HEK293 (cell line): ENCODE data around the gene PHC3.

Source experiments
- CTCF ChIA-PET: fragments of 350-600 bp; formaldehyde crosslinking; extraction: SDS; loops from one replicate; lab custom pipeline; 2021; ENCODE audit warnings: antibody characterized with exemption; lab: Yijun Ruan, JAX
- POLR2A ChIA-PET: fragments of 300-600 bp; formaldehyde crosslinking; extraction: SDS; loops from one replicate; lab custom pipeline; 2020; ENCODE audit warnings: antibody characterized with exemption, inconsistent platforms; lab: Yijun Ruan, JAX
- H3K27ac ChIP-seq: fragments of 200-500 bp; sonication (Bioruptor generic); 2 replicates; pipeline ENCODE4 v1.5.1; 2014; ENCODE audit warnings: low read depth, low read length, control low read depth, inconsistent platforms; ENCODE audit errors: extremely low read depth
- H3K36me3 ChIP-seq, 2 experiments: fragments of 200-500 bp in 1 of 2; sonication (Bioruptor generic) in 1 of 2; 1 replicate in 1 of 2; 2 replicates in 1 of 2; pipeline ENCODE4 v1.5.1; 2014 to 2017; ENCODE audit warnings: inconsistent platforms in 2 of 2, low read length in 2 of 2; ENCODE audit not compliant: control insufficient read depth in 2 of 2, insufficient read depth in 1 of 2
- H3K4me1 ChIP-seq: fragments of 200-500 bp; sonication (Bioruptor generic); 2 replicates; pipeline ENCODE4 v1.5.1; 2014; ENCODE audit warnings: mild to moderate bottlenecking, low read length, inconsistent platforms; ENCODE audit not compliant: control insufficient read depth, insufficient read depth
- H3K4me3 ChIP-seq: 2 replicates; pipeline ENCODE4 v1.5.1; 2011; ENCODE audit warnings: low read depth, mild to moderate bottlenecking, control low read depth, low read length, moderate library complexity
- H3K9me3 ChIP-seq: fragments of 200-500 bp; sonication (Bioruptor generic); 2 replicates; pipeline ENCODE4 v1.5.1; 2014; ENCODE audit warnings: low read depth, low read length, inconsistent platforms; ENCODE audit not compliant: control insufficient read depth, insufficient read depth
- HOXC10 ChIP-seq: sonication (generic); formaldehyde crosslinking; IDR thresholded peaks from 2 replicates; pipeline ENCODE4 v1.8.1; 2023; ENCODE audit warnings: mild to moderate bottlenecking, missing genetic modification reagents
- PRDM1 ChIP-seq: fragments of 450-650 bp; formaldehyde crosslinking; IDR thresholded peaks from 2 replicates; pipeline ENCODE4; 2016; ENCODE audit warnings: missing biosample characterization, missing genetic modification characterization
- SCRT2 ChIP-seq: fragments of 450-650 bp; formaldehyde crosslinking; IDR thresholded peaks from 2 replicates; pipeline ENCODE4 v1.5.1; 2016; ENCODE audit warnings: missing biosample characterization, missing genetic modification characterization
- SP3 ChIP-seq: fragments of 450-650 bp; formaldehyde crosslinking; IDR thresholded peaks from 2 replicates; pipeline ENCODE4 v1.5.1; 2016; ENCODE audit warnings: missing biosample characterization, missing genetic modification characterization
- SP7 ChIP-seq: fragments of 450-650 bp; formaldehyde crosslinking; IDR thresholded peaks from 2 replicates; pipeline ENCODE4 v1.5.1; 2016; ENCODE audit warnings: missing biosample characterization, missing genetic modification characterization
- ZFP69B ChIP-seq: fragments of 450-650 bp; formaldehyde crosslinking; IDR thresholded peaks from 2 replicates; pipeline ENCODE4 v1.5.1; 2016; ENCODE audit warnings: missing biosample characterization, missing genetic modification characterization
- ZNF354C ChIP-seq: fragments of 450-650 bp; formaldehyde crosslinking; IDR thresholded peaks from 2 replicates; pipeline ENCODE4 v1.5.1; 2016; ENCODE audit warnings: missing biosample characterization, missing genetic modification characterization, low read depth, borderline replicate concordance
- ZNF416 ChIP-seq: fragments of 450-650 bp; formaldehyde crosslinking; IDR thresholded peaks from 2 replicates; pipeline ENCODE4 v1.5.1; 2016; ENCODE audit warnings: missing biosample characterization, missing genetic modification characterization
- ZNF660 ChIP-seq: fragments of 450-650 bp; IDR thresholded peaks from 2 replicates; pipeline ENCODE4 v1.5.1; 2018; ENCODE audit warnings: missing biosample characterization, mild to moderate bottlenecking, missing genetic modification characterization
- ZNF707 ChIP-seq: fragments of 450-650 bp; formaldehyde crosslinking; IDR thresholded peaks from 2 replicates; pipeline ENCODE4 v1.5.1; 2016; ENCODE audit warnings: missing biosample characterization, missing genetic modification characterization
- TF ChIP-seq, protein P1 (sequence below): fragments of 450-650 bp; formaldehyde crosslinking; IDR thresholded peaks from 2 replicates; pipeline ENCODE4 v1.5.1; 2017; ENCODE audit warnings: missing biosample characterization, missing genetic modification characterization
- TF ChIP-seq, protein P2 (sequence below): fragments of 450-650 bp; formaldehyde crosslinking; IDR thresholded peaks from 2 replicates; pipeline ENCODE4 v1.5.1; 2017; ENCODE audit warnings: missing biosample characterization, missing genetic modification characterization
- TF ChIP-seq, protein P3 (sequence below): fragments of 450-650 bp; formaldehyde crosslinking; IDR thresholded peaks from 2 replicates; pipeline ENCODE4 v1.5.1; 2016; ENCODE audit warnings: missing biosample characterization, missing genetic modification characterization
- TF ChIP-seq, protein P4 (sequence below): fragments of 450-650 bp; formaldehyde crosslinking; IDR thresholded peaks from 2 replicates; pipeline ENCODE4 v1.5.1; 2016; ENCODE audit warnings: missing biosample characterization, missing genetic modification characterization
- TF ChIP-seq, protein P5 (sequence below): fragments of 450-650 bp; formaldehyde crosslinking; IDR thresholded peaks from 2 replicates; pipeline ENCODE4 v1.5.1; 2016; ENCODE audit warnings: missing biosample characterization, missing genetic modification characterization
- TF ChIP-seq, protein P6 (sequence below): fragments of 450-650 bp; formaldehyde crosslinking; IDR thresholded peaks from 2 replicates; pipeline ENCODE4 v1.5.1; 2016; ENCODE audit warnings: missing biosample characterization, missing genetic modification characterization

The PHC3 gene

DNA sequence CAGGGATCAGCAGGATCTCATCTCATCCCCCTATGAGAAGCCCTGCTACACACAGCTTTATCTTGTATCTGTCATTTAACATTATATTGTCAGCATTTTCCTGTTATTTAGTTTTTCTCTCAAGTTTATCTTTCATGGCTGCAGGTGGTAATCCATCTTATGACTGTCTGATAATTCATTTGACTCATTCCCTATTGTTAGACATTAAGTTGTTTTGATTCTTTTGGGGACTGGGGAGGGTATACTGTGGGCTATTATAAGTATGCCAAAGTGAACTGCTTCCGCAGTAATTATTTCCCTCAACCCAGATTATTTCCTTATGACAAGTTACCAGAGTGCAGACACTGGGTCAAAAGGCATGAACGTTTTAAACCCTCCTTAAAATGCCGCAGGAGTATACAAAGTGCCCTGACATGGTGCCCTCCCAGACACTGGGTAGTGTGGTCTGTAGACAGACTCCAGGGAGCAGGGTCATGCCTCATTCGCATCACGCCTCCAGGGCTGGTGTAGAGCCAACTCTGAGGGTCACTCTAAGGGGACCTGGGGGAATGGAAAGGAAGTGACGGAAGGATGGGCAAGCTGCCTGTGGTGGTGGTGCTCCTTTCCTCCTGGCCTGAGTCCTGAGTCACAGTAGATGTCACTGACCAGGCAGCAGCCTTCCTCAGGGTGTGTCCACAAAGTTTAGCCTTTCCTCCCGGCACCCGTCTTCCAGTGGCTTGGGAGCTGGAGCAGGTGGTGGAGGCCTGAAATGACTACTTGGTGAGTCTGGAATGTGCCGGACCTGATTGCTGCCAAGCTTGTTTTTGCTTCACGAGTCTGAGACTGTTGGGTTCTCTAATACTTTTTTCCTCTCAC, 132.2 kb downstream of the PHC3 start:
- H3K36me3 ChIP-seq = no peaks in the 10 kb centered on the region
- TF ChIP-seq, protein P1, sequence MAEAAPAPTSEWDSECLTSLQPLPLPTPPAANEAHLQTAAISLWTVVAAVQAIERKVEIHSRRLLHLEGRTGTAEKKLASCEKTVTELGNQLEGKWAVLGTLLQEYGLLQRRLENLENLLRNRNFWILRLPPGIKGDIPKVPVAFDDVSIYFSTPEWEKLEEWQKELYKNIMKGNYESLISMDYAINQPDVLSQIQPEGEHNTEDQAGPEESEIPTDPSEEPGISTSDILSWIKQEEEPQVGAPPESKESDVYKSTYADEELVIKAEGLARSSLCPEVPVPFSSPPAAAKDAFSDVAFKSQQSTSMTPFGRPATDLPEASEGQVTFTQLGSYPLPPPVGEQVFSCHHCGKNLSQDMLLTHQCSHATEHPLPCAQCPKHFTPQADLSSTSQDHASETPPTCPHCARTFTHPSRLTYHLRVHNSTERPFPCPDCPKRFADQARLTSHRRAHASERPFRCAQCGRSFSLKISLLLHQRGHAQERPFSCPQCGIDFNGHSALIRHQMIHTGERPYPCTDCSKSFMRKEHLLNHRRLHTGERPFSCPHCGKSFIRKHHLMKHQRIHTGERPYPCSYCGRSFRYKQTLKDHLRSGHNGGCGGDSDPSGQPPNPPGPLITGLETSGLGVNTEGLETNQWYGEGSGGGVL (tag by site-specific recombination) = no peak
- TF ChIP-seq, protein P2, sequence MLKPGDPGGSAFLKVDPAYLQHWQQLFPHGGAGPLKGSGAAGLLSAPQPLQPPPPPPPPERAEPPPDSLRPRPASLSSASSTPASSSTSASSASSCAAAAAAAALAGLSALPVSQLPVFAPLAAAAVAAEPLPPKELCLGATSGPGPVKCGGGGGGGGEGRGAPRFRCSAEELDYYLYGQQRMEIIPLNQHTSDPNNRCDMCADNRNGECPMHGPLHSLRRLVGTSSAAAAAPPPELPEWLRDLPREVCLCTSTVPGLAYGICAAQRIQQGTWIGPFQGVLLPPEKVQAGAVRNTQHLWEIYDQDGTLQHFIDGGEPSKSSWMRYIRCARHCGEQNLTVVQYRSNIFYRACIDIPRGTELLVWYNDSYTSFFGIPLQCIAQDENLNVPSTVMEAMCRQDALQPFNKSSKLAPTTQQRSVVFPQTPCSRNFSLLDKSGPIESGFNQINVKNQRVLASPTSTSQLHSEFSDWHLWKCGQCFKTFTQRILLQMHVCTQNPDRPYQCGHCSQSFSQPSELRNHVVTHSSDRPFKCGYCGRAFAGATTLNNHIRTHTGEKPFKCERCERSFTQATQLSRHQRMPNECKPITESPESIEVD (tag by site-specific recombination) = peak; percentile 14; the same call in 1 of the 2 replicates
- H3K9me3 ChIP-seq = no peaks in the 10 kb centered on the region
- no peak overlapping the region for H3K4me3 ChIP-seq
- H3K27ac ChIP-seq = no peak overlapping the region
- peaks cover 3% of the 10 kb centered on the region; the same call in 1 of the 2 replicates for H3K4me1 ChIP-seq
- ChIA-PET POLR2A (interaction anchor here (0.7 kb wide), 1 partner anchor 29 kb away, joined by 3 read pairs; no protein-coding TSS in a partner anchor), CTCF (interaction anchor here (0.6 to 0.9 kb wide), 5 partner anchors 12 to 1423 kb away, joined by 3 to 4 read pairs (median 3); partner anchors contain the start of gene GPR160)

DNA sequence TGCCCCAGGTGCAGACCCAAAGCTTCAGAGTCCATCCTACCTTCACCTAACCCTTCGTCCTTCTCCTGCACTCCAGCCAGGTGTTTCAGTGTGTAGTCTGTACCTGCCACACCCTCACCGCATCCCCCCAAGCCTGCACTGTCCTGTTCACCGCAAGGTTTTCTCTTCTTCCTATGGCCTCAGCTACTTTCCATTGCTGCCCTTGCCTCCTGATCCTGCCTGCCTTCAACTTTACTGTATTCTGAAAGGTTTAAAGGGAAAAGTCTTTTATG, 134.5 kb downstream of the PHC3 start:
- no peak overlapping the region for H3K27ac ChIP-seq
- POLR2A ChIA-PET = no interaction called here

DNA sequence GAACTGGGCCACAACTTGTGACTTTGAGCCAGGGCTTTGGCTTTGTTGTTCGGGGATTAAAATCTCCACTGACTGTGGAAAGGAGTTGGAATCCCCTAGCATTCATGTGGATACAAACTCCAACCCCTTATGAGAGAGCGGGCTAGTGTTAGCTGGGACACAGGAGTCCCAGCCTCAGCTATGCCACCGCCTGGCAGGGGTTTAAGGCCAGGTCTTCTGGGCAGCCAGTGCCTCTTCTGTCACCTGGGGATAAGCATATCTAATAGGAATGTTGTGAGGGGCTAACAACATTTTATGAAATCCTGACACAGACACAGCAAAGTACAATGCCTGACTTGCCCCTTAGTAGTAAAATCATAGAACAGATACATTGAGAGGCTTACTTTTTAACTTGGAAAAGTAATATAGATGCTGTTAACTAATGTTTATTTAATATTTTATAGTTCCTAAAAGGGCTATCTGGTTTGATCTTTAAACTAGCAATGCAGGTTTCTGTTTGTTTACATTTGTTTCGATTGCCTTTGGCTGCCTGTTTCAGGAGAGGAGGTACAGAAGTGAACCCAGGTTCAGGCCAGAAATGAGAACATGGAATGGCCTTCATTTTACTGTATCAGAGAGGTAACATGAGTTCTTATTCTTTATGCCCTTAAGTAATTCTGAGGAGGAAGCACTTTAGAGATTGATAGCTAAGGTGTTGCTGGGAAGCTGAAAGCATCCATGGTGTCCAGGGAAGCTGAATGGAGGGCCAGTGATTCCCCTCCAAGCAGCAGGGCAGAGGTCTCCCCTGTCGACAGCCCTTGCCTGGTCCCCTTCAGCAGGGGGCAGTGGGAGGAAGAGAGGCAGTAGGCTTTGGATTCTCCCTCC, 135.0 kb downstream of the PHC3 start:
- Histone ChIP-seq H3K9me3 (no peaks in the 10 kb centered on the region), H3K27ac (no peak overlapping the region), H3K4me1 (peaks cover 3% of the 10 kb centered on the region; the same call in 1 of the 2 replicates), H3K4me3 (no peak overlapping the region), H3K36me3 (no peaks in the 10 kb centered on the region)
- POLR2A ChIA-PET = no interaction called here
- CTCF ChIA-PET = no interaction called here
- TF ChIP-seq HOXC10 = no peak
- TF ChIP-seq ZNF660 (tag by site-specific recombination) = no peak
- TF ChIP-seq, protein P3, sequence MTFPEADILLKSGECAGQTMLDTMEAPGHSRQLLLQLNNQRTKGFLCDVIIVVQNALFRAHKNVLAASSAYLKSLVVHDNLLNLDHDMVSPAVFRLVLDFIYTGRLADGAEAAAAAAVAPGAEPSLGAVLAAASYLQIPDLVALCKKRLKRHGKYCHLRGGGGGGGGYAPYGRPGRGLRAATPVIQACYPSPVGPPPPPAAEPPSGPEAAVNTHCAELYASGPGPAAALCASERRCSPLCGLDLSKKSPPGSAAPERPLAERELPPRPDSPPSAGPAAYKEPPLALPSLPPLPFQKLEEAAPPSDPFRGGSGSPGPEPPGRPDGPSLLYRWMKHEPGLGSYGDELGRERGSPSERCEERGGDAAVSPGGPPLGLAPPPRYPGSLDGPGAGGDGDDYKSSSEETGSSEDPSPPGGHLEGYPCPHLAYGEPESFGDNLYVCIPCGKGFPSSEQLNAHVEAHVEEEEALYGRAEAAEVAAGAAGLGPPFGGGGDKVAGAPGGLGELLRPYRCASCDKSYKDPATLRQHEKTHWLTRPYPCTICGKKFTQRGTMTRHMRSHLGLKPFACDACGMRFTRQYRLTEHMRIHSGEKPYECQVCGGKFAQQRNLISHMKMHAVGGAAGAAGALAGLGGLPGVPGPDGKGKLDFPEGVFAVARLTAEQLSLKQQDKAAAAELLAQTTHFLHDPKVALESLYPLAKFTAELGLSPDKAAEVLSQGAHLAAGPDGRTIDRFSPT (tag by site-specific recombination) = no peak
- TF ChIP-seq, protein P4, sequence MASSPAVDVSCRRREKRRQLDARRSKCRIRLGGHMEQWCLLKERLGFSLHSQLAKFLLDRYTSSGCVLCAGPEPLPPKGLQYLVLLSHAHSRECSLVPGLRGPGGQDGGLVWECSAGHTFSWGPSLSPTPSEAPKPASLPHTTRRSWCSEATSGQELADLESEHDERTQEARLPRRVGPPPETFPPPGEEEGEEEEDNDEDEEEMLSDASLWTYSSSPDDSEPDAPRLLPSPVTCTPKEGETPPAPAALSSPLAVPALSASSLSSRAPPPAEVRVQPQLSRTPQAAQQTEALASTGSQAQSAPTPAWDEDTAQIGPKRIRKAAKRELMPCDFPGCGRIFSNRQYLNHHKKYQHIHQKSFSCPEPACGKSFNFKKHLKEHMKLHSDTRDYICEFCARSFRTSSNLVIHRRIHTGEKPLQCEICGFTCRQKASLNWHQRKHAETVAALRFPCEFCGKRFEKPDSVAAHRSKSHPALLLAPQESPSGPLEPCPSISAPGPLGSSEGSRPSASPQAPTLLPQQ (tag by site-specific recombination) = no peak
- TF ChIP-seq, protein P5, sequence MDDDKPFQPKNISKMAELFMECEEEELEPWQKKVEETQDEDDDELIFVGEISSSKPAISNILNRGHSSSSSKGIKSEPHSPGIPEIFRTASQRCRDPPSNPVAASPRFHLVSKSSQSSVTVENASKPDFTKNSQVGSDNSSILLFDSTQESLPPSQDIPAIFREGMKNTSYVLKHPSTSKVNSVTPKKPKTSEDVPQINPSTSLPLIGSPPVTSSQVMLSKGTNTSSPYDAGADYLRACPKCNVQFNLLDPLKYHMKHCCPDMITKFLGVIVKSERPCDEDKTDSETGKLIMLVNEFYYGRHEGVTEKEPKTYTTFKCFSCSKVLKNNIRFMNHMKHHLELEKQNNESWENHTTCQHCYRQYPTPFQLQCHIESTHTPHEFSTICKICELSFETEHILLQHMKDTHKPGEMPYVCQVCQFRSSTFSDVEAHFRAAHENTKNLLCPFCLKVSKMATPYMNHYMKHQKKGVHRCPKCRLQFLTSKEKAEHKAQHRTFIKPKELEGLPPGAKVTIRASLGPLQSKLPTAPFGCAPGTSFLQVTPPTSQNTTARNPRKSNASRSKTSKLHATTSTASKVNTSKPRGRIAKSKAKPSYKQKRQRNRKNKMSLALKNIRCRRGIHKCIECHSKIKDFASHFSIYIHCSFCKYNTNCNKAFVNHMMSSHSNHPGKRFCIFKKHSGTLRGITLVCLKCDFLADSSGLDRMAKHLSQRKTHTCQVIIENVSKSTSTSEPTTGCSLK (tag by site-specific recombination) = no peak
- no peak for TF ChIP-seq SCRT2 (tag by site-specific recombination)
- TF ChIP-seq SP7 = no peak
- no peak for TF ChIP-seq ZNF354C
- TF ChIP-seq, protein P6, sequence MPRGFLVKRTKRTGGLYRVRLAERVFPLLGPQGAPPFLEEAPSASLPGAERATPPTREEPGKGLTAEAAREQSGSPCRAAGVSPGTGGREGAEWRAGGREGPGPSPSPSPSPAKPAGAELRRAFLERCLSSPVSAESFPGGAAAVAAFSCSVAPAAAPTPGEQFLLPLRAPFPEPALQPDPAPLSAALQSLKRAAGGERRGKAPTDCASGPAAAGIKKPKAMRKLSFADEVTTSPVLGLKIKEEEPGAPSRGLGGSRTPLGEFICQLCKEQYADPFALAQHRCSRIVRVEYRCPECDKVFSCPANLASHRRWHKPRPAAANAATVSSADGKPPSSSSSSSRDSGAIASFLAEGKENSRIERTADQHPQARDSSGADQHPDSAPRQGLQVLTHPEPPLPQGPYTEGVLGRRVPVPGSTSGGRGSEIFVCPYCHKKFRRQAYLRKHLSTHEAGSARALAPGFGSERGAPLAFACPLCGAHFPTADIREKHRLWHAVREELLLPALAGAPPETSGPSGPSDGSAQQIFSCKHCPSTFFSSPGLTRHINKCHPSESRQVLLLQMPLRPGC (tag by site-specific recombination) = no peak
- TF ChIP-seq ZNF416 (tag by site-specific recombination) = no peak
- TF ChIP-seq SP3 = no peak
- TF ChIP-seq PRDM1 (tag by site-specific recombination) = no peak

More for the DNA sequence above, 134.5 kb downstream of the PHC3 start:
- CTCF ChIA-PET = no interaction called here
- TF ChIP-seq ZNF707 (no peak), ZFP69B (no peak)
- H3K4me1 ChIP-seq = peaks cover 3% of the 10 kb centered on the region; the same call in 1 of the 2 replicates
- H3K9me3 ChIP-seq = no peaks in the 10 kb centered on the region
- no peaks in the 10 kb centered on the region for H3K36me3 ChIP-seq
- no peak overlapping the region for H3K4me3 ChIP-seq
